ENCODE results near the gene CDH16. TPM values are rescaled to one million over a fixed set of nuclear protein-coding genes. Genes with fewer than 3 reads are reported as not detected.

Gene CDH16, protein sequence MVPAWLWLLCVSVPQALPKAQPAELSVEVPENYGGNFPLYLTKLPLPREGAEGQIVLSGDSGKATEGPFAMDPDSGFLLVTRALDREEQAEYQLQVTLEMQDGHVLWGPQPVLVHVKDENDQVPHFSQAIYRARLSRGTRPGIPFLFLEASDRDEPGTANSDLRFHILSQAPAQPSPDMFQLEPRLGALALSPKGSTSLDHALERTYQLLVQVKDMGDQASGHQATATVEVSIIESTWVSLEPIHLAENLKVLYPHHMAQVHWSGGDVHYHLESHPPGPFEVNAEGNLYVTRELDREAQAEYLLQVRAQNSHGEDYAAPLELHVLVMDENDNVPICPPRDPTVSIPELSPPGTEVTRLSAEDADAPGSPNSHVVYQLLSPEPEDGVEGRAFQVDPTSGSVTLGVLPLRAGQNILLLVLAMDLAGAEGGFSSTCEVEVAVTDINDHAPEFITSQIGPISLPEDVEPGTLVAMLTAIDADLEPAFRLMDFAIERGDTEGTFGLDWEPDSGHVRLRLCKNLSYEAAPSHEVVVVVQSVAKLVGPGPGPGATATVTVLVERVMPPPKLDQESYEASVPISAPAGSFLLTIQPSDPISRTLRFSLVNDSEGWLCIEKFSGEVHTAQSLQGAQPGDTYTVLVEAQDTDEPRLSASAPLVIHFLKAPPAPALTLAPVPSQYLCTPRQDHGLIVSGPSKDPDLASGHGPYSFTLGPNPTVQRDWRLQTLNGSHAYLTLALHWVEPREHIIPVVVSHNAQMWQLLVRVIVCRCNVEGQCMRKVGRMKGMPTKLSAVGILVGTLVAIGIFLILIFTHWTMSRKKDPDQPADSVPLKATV
- total RNA-seq (2022; extraction: Qiagen RNA extraction), result 7.7 to 11.6 TPM (median 9.9 TPM) in 5 replicates

DNA sequence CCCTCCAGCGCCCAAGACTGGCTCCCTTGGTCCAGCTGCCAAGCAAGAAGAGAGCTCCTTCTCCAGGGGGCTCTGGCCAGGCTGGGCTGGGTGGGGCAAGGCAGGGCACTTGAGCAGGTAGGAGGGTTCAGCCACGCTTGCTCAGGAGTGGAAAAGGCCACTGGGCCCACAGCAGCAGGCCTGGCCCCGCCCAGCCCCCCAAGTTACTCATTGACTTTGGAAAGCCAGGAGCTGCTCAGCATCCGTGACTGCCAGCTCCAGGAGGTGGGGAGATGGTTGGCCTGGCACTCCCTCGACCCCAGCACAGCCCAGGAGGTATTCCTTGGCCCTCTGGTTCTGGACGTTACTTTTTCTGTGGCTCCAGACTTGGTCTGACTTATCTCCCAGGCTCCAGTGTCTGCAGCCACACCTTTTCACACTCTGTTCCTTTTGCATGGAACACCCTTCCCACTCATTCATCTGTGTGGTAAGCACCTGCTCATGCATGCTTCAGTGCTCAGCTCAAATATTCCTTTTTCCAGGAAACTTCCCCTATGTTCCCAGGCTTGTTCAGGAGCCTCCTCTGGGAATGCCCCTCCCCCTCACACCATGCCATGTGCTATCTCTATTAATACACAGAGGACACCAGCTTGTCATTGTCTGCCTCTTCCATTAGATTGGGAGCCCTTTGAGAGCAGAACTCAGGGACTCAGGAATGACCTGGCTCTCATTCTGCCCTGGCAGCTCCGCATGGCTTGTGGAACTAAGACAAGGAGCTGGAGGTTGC lies at the start of gene CDH16:
Gene CDH16, minus strand, starts transcription at position 83 of the 766 bp plus-strand sequence. CDS start 820 bp downstream, outside the sequence.

DNA sequence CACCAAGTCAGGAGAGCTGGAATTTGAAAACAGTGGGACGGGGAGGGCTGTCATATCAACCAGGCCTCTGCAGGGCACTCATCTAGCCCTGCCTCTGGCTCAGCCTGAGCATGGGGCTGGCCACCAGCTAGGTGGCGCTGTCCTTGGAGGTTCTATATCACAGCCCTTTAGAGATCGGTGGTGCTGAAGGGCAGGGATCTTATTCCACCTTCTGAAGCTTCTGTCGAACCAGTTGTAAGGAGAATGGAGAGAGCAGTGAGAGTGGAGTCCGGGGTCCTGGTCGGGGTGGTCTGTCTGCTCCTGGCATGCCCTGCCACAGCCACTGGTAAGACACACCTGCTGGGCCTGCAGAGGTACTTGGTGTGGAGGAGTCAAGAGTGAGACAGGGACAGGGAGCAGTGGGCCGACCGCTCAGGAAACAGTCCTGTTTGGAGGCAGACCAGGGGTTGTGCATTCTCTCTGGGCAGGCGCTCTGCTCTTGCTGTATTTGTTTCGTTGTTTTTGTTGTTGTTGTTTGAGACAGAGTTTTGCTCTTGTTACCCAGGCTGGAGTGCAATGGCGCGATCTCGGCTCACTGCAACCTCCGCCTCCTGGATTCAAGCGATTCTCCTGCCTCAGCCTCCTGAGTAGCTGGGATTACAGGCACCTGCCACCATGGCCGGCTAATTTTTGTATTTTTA lies 42.5 kb upstream of the CDH16 start, which contains the start of gene CES3:
Gene CES3, plus strand, starts transcription at position 202 of the 680 bp plus-strand sequence. Its CDS starts 42 bp downstream, at position 244.

DNA sequence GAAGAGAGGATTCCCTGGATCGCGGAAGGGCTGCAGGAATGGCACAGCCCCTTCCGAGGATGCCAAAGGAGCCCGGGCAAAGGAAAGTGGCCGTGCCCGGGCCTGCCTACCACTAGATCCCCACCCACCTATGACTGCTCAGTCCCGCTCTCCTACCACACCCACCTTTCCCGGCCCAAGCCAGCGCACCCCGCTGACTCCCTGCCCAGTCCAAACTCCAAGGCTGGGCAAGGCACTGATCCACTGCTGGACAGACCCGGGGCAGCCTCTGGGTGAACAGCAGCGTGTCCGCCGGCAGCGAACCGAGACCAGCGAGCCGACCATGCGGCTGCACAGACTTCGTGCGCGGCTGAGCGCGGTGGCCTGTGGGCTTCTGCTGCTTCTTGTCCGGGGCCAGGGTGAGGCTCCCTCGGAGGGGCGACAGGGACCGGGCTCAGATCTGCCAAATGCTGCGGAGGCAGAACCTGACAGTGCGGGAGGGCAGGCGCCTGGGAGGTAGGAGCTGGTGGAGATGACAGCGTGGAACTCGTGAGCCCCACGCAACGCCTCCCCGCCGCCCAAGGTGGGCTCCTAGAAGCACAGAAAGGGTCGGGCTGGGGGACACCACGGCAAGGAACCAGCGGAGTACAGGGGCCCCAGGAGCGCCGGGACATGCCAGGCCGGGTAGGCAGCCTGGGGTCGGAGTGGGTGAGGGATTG lies 16.8 kb upstream of the CDH16 start, which contains the start of gene CES2:
Gene CES2, plus strand, starts transcription at position 203 of the 698 bp plus-strand sequence. Its CDS starts 120 bp downstream, at position 323.

DNA sequence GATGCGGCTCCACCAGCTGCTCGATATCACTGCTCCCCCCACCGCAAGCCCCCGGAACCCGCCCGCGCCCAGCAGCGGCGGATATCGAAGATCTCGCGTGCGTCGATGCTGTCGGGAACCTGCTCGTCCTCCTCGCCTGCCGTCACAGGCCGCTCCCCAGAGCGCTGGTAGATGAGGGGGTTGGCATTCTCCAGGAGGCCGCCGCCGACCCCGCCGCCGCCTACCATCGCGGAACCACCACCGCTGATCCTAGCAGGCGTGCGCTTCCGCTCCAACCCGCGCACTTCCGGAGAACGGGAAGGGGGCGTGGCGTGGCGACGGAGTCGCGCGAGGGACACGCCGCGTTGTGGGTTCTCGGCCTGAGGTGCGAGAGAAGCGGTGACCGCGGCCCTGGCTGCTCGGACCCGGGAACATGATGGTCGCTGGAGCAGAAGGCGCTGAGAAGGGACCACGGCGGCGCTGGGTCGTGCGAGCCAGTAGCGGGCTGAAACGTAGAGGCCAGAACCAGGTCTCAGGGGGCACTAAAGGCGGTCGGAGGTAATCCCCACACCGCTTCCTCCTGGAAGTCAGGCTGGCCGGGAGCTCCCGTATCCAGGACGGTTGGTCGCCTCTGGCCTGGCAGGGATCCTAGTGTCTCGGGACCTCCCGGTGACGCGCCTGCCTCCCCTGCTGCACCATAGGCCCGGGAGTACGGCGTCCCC lies 15.6 kb upstream of the CDH16 start, which contains the start of gene CIAO2B:
Gene CIAO2B, minus strand, starts transcription at position 265 of the 701 bp plus-strand sequence. Its CDS starts 38 bp downstream, at position 227.

DNA sequence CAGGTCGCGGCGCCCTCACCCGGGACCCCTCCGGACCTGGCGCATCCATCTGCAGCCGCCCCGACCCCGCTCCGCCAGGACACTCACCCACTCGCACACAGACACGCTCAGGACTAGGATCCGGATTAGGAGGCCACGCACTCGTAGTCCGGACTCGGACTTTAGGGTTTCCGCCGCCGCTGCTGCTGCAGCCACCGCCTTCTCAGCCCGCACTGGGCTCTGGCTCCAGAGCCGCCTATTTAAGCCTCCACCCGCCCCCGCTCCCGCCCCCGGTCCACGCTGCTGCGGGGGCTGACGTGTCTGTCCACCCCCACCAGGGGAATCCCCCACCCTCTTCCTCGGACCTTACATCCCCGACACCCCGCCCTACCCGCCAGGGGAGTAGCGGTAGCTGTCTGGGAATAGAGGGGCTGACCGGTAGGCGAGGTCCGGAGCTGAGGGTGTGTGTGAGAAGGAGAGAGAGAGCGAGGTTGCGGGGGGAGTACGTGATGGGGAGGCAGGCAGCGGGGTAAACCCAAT lies 6.7 kb upstream of the CDH16 start, which contains the start of gene RRAD:
Gene RRAD, minus strand, starts transcription at position 214 of the 519 bp plus-strand sequence. CDS start 356 bp downstream, outside the sequence.

DNA sequence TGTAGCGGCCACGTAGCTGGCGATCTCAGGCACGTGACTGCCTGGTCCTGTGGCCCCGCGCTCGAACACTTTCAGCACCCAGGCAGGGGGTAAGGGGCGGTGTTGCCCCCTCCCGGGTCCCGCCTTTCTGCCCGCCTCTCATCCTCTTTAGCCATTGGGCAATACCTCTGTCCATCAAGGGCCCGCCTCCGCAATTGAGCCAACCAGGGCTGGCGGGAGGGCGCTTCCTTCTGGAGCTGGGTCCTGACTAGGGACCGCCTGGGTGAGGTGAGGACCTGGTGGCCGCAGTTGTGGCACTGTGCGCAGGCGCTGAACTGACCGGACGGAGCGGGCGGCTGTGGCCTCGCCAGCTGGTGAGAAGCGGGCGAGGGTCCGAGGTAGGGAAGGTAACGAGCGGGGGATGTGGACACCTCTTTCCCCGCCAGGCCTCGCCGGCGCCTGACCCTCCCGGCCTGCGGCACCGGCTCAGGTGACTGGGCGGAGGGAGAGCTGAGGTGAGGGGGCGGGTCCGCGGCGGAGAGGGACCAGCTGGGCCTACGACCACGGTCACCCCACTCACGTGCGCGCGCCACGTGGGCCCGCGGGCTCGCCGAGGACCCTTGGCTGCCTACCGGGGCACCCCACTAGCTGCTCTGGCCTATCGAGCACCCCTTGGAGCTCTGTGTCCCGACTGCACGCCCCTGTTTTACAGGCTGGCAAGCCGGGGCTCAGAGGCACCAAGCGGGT lies 38.2 kb downstream of the CDH16 start, which contains the start of gene PDP2:
Gene PDP2, plus strand, starts transcription at position 228 of the 726 bp plus-strand sequence. CDS start 3,770 bp downstream, outside the sequence.

Other genes starting within 250 kb of the CDH16 start
- gene CMTM4, start 222.1 kb downstream of the CDH16 start, total RNA-seq (2022; extraction: Qiagen RNA extraction), result 23.2 to 39.8 TPM (median 36.7 TPM) in 5 replicates
- gene DYNC1LI2, start 167.3 kb downstream of the CDH16 start, total RNA-seq (2022; extraction: Qiagen RNA extraction), result 41.5 to 57.9 TPM (median 49.8 TPM) in 5 replicates
- 0.05 to 0.08 TPM (median 0.07 TPM) in 3 of 5 replicates, not detected in the others for gene TERB1, start 117.3 kb downstream of the CDH16 start, total RNA-seq (2022; extraction: Qiagen RNA extraction)
- gene NAE1, start 87.9 kb downstream of the CDH16 start, total RNA-seq (2022; extraction: Qiagen RNA extraction), result 62.4 to 66.4 TPM (median 65.8 TPM) in 5 replicates
- 0.08 TPM in 1 of 5 replicates, not detected in the others for gene CA7, start 74.5 kb downstream of the CDH16 start, total RNA-seq (2022; extraction: Qiagen RNA extraction)
- gene PDP2, start 38.4 kb downstream of the CDH16 start, total RNA-seq (2022; extraction: Qiagen RNA extraction), result 5.2 to 9.7 TPM (median 7.0 TPM) in 5 replicates
- gene RRAD, start 6.7 kb upstream of the CDH16 start, total RNA-seq (2022; extraction: Qiagen RNA extraction), result 64.4 to 86.4 TPM (median 77.1 TPM) in 5 replicates
- 146 to 179 TPM (median 172 TPM) in 5 replicates for gene CIAO2B, start 15.5 kb upstream of the CDH16 start, total RNA-seq (2022; extraction: Qiagen RNA extraction)
- 31.4 to 42.9 TPM (median 38.4 TPM) in 5 replicates for gene CES2, start 16.6 kb upstream of the CDH16 start, total RNA-seq (2022; extraction: Qiagen RNA extraction)
- 2.0 to 3.0 TPM (median 2.6 TPM) in 5 replicates for gene CES3, start 42.4 kb upstream of the CDH16 start, total RNA-seq (2022; extraction: Qiagen RNA extraction)
- 3.1 to 6.7 TPM (median 4.7 TPM) in 5 replicates for gene CES4A, start 69.7 kb upstream of the CDH16 start, total RNA-seq (2022; extraction: Qiagen RNA extraction)
- gene CBFB, start 110.3 kb upstream of the CDH16 start, total RNA-seq (2022; extraction: Qiagen RNA extraction), result 54.0 to 76.9 TPM (median 70.6 TPM) in 5 replicates
- gene PHAF1, start 191.1 kb upstream of the CDH16 start, total RNA-seq (2022; extraction: Qiagen RNA extraction), result 24.4 to 28.0 TPM (median 26.4 TPM) in 5 replicates
- 7.6 to 11.4 TPM (median 9.6 TPM) in 5 replicates for gene B3GNT9, start 232.1 kb upstream of the CDH16 start, total RNA-seq (2022; extraction: Qiagen RNA extraction)
- gene TRADD, start 241.0 kb upstream of the CDH16 start, total RNA-seq (2022; extraction: Qiagen RNA extraction), result 16.3 to 19.9 TPM (median 17.7 TPM) in 5 replicates
- gene FBXL8, start 241.1 kb upstream of the CDH16 start, total RNA-seq (2022; extraction: Qiagen RNA extraction), result 4.8 to 9.2 TPM (median 6.8 TPM) in 5 replicates
- gene HSF4, start 245.9 kb upstream of the CDH16 start, total RNA-seq (2022; extraction: Qiagen RNA extraction), result 9.6 to 17.0 TPM (median 14.8 TPM) in 5 replicates

Measured in A549 treated with dexamethasone at 1 μM for 4 hours (cell line).